Stimulated activated CD4-positive, alpha-beta T cell treated with anti-CD3 and anti-CD28 coated beads, Interleukin-1b, Interleukin-23, amount 100 ng/mL, for 4 hours (primary cell): Measurements from ENCODE around the gene VILL.

Experiments used
- DNase-seq, 2 donors: peaks; one replicate each; pipeline ENCODE4 v3.0.0-alpha.2; 2020; ENCODE audit warnings: low read depth in 2 of 2

The VILL gene

GRCh38 chr3:37990527-37990926, at the start of gene VILL:
Gene VILL (plus strand): TSS chr3:37990786. CDS start chr3:37993673, 2,887 bp downstream.
- no peak for DNase-seq

GRCh38 chr3:37941608-37942508, 48.7 kb upstream of the VILL start:
- no peak for DNase-seq

- no peak for DNase-seq
Measured at GRCh38 chr3:37942646-37943045, 47.9 kb upstream of the VILL start.

- DNase-seq: no peak
Measured at GRCh38 chr3:37943126-37943525, 47.5 kb upstream of the VILL start.

GRCh38 chr3:37943631-37944314, 46.8 kb upstream of the VILL start:
- no peak for DNase-seq

- DNase-seq: no peak
Measured at GRCh38 chr3:37944391-37944842, 46.2 kb upstream of the VILL start.

DNA sequence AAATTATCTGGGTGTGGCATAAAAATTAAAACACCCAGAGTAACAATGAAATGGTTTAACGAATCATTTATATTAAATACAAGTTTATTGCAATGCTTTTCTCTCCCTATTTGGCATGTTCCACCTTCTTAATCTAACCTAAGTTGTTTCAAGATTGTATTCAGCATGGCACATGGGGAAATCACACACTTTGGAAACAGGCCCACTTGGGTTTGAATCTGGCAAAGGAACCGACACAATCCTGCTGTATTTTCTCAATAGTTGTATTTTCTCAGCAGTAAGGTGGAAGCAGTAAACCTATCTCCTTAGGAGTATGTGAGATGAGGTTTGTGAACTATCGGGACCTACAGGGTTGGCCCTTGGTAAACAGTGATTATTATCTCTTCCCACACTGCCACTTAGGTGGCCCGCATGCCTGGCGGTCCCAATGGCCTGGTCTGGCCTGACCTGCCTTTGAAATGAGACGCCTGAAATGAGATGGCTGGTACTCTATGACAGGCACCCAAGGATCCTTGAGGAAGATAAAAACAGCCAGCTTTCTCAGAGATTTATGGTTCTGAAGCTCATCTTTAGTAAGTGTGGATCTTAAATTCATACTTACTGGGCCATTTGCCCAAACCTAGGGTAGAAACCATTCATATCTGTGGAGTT, 45.3 kb upstream of the VILL start:
- no peak for DNase-seq

- no peak for DNase-seq
Measured at GRCh38 chr3:37945807-37946530, 44.6 kb upstream of the VILL start.

- DNase-seq: no peak
Measured at GRCh38 chr3:37946531-37946889, 44.1 kb upstream of the VILL start.

- DNase-seq: no peak
Measured at GRCh38 chr3:37949866-37950265, 40.7 kb upstream of the VILL start.

DNA sequence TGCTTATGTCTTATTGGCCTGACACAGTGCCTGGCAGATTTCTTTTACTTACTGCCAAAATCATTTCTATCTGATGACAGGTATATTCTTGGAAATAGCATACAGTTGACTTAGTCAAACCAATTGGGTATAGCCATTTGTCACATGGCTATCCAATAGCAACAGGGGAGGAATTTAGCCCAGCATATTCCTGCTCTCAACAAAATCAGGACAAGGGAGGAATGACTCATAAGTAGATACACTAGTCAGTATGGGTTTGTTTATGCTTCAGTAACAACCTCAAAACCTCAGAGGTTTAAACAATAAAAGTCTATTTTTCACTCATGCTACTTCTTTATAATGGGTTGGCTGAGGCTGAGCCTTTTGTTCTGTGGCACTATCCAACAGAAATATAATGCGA, 38.0 kb upstream of the VILL start:
- no peak for DNase-seq

- DNase-seq: no peak
Measured at GRCh38 chr3:37953226-37953625, 37.4 kb upstream of the VILL start.

DNA sequence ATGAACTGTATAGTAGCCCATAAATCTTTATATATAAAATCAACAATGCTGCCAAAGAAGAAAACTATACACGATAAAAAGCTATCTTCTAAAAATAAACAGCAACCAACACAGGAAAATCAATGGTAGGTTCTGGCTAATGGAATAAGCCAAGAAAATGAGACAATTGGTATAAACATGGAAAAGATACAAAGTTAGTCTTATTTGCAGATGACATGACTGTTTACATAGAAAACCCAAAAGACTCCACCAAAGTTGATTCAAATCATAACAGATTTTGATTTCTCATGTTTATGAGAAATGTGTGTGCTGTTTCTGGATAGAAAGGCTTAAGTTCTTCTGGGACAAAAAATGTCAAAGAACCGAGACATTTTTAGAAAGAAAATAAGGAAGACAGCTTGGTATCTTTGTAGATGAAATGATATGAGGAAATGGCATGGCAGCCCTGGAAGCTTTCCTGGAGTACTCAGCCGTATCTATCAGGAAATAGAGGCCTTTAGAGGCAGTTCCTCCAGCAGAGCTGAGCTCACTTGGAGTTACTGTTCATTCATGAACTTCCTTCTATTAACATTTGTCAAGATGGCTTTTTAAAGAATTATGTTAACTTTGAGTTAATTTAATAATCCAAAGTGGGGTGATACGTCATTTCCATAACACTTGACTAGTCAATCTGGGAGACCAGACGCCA, 36.7 kb upstream of the VILL start:
- no peak for DNase-seq

DNA sequence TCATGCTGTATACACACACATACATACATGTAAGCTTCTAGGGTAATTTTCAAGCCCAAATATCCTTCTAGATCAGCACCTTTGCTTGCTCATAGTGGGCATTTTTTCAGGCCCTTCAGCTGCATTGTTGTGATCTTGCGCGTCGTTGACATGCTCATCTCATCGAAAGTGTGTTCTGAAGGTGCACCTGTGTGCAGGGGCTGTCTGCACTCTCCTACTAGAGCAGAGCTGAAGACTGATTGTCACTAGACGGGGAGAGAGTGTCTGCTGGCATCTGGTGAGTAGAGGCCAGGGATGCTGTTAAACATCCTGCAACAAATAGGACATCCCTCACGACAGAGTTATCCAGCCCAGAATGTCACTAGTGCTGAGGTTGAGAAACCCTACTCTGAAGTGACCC, 35.7 kb upstream of the VILL start:
- DNase-seq: no peak

DNA sequence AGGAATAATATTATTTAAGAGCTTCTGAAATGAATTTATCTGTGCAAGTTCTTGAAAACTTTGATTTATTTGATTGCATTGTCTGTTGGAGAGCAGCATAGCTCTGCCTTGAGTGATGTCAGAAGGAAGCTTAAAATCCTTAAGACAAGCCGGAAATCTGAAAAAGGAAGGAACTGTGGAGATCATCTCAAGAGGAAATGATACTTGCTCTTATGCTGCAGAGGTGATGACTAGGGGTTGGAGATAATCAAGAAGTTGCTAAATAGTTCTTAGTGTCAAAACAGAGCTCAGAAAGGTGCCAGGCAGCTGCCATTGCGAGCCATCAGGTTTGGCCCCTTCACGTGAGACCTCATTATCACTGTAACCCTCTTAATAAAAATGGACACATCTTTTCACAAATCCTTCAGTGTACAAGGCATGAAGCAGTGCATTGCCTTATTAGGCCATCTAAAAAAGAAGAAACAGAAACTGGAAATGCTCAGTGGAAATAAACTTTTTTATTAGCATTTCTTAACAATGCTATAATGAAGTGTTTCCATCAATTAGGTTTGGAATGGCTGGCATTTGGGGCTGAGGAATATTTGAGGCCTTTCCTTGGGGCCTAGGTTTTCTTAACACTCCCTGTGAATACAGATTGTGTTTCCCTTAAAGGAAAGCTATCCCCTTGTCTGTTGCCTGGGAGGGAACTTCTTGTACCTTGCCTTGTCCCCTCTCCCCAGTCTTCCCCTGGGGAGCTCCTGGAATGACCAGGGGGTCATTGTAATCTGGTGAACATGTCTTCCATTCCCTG, 34.5 kb upstream of the VILL start:
- no peak for DNase-seq

DNA sequence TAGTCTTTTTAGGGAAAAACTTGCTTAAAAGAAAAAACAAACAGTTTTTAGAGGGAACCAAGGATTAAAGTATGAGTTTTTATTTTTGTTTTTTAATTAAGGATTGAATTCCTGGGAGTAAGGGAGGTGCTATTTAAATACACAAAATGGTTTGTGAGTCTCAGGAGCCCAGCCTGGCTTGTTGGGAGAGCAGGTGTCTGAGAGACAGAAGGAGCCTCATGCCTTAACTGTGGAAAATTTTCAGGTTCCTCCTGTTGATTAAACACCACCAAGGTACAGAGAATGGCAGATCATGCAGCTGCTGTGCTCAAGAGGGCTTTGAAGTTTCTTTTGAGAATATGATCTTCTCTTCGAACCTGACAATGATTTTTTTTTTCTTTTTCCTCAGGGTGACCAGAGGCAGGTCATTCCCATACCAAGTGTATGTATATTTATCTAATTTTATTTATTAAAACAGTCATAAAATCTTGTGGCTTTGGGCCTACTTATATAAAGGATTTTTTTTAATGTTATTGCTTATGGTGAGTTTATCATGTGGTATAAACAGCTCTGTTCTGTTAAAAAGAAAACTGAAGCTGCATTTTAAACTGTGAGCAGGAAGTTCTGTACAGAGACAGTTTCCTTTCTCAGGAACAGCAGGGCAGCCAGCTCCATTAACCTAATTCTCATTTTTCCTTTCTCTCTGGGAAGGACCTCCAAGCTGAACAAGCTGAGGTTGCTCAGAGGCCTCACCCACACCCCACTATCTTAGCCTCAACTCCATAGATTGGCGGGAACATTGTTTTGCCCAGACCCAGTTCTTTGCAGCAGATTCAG, 33.7 kb upstream of the VILL start:
- no peak for DNase-seq

GRCh38 chr3:37957539-37957936, 33.0 kb upstream of the VILL start:
- DNase-seq: no peak

- no peak for DNase-seq
Measured at GRCh38 chr3:37961622-37962431, 28.8 kb upstream of the VILL start.

GRCh38 chr3:37963016-37963415, 27.6 kb upstream of the VILL start:
- no peak for DNase-seq
